Stimulated activated CD4-positive, alpha-beta T cell treated with anti-CD3 and anti-CD28 coated beads, Interleukin-1b, Interleukin-23, amount 100 ng/mL, for 4 hours (primary cell): ENCODE data around the gene MICU2.
"Not testable (repeated sequence)": the region's sequence is repeated elsewhere in the genome, so short reads cannot be mapped to it uniquely, and the experiment has no call there.

Source experiments
- DNase-seq, 2 donors: peaks; one replicate each; pipeline ENCODE4 v3.0.0-alpha.2; 2020; ENCODE audit warnings: low read depth in 2 of 2

MICU2 gene

GRCh38 chr13:21594715-21595545 is 9.0 kb downstream of the MICU2 start:
- no peak for DNase-seq

- DNase-seq: not testable (repeated sequence)
Measured at GRCh38 chr13:21590665-21591456, 13.1 kb downstream of the MICU2 start.

GRCh38 chr13:21590231-21590630 is 13.7 kb downstream of the MICU2 start:
- no peak for DNase-seq

GRCh38 chr13:21589510-21589909 is 14.5 kb downstream of the MICU2 start:
- not testable (repeated sequence) for DNase-seq

- not testable (repeated sequence) for DNase-seq
Measured at GRCh38 chr13:21588411-21588810, 15.6 kb downstream of the MICU2 start.

GRCh38 chr13:21584973-21585592 is 18.9 kb downstream of the MICU2 start:
- DNase-seq: no peak

- DNase-seq: no peak
Measured at GRCh38 chr13:21583478-21583877, 20.5 kb downstream of the MICU2 start.

GRCh38 chr13:21580736-21581135 is 23.2 kb downstream of the MICU2 start:
- no peak for DNase-seq

GRCh38 chr13:21579754-21580316 is 24.1 kb downstream of the MICU2 start:
- no peak for DNase-seq

- no peak for DNase-seq
Measured at GRCh38 chr13:21578748-21579147, 25.2 kb downstream of the MICU2 start.

- no peak for DNase-seq
Measured at GRCh38 chr13:21576426-21576825, 27.5 kb downstream of the MICU2 start.

- DNase-seq: no peak
Measured at GRCh38 chr13:21573920-21574712, 29.9 kb downstream of the MICU2 start.

GRCh38 chr13:21569686-21570085 is 34.3 kb downstream of the MICU2 start:
- no peak for DNase-seq

GRCh38 chr13:21568854-21569253 is 35.1 kb downstream of the MICU2 start:
- no peak for DNase-seq

GRCh38 chr13:21567714-21568113 is 36.3 kb downstream of the MICU2 start:
- no peak for DNase-seq

- no peak for DNase-seq
Measured at GRCh38 chr13:21557995-21558394, 46.0 kb downstream of the MICU2 start.

GRCh38 chr13:21556051-21556450 is 47.9 kb downstream of the MICU2 start:
- no peak for DNase-seq

- not testable (repeated sequence) for DNase-seq
Measured at GRCh38 chr13:21553261-21553660, 50.7 kb downstream of the MICU2 start.

GRCh38 chr13:21550918-21551317 is 53.1 kb downstream of the MICU2 start:
- DNase-seq: no peak

GRCh38 chr13:21549633-21550032 is 54.3 kb downstream of the MICU2 start:
- DNase-seq: no peak

- DNase-seq: no peak
Measured at GRCh38 chr13:21548577-21548976, 55.4 kb downstream of the MICU2 start.
